ENCODE measurements around the gene WDSUB1.

DNA sequence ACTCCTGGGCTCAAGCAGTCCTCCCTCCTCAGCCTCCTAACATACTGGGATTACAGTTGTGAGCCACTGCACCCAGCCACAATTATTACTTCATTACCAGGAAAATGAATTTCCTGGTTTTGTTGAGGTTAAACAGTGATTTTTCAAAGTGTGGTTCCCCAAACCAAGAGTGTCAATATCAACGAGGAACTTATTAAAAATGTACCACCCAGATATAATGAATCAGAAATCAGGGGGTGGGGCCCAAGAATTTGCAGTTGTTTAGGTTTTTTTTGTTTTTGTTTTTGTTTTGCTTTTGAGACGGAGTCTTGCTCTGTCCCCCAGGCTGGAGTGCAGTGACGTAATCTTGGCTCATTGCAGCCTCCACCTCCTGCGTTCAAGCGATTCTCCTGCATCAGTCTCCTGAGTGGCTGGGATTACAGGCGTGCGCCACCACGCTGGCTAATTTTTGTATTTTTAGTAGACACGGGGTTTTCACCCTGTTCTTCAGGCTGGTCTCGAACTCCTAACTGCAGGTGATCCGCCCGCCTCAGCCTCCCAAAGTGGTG is 94.1 kb downstream of the WDSUB1 start:
- TF ChIP-seq, protein P1, sequence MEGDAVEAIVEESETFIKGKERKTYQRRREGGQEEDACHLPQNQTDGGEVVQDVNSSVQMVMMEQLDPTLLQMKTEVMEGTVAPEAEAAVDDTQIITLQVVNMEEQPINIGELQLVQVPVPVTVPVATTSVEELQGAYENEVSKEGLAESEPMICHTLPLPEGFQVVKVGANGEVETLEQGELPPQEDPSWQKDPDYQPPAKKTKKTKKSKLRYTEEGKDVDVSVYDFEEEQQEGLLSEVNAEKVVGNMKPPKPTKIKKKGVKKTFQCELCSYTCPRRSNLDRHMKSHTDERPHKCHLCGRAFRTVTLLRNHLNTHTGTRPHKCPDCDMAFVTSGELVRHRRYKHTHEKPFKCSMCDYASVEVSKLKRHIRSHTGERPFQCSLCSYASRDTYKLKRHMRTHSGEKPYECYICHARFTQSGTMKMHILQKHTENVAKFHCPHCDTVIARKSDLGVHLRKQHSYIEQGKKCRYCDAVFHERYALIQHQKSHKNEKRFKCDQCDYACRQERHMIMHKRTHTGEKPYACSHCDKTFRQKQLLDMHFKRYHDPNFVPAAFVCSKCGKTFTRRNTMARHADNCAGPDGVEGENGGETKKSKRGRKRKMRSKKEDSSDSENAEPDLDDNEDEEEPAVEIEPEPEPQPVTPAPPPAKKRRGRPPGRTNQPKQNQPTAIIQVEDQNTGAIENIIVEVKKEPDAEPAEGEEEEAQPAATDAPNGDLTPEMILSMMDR (IDR thresholded peaks at IDR 0.05; ENCODE audit: low read depth, low read length, missing input control), result no peak
- TF ChIP-seq, protein P2, sequence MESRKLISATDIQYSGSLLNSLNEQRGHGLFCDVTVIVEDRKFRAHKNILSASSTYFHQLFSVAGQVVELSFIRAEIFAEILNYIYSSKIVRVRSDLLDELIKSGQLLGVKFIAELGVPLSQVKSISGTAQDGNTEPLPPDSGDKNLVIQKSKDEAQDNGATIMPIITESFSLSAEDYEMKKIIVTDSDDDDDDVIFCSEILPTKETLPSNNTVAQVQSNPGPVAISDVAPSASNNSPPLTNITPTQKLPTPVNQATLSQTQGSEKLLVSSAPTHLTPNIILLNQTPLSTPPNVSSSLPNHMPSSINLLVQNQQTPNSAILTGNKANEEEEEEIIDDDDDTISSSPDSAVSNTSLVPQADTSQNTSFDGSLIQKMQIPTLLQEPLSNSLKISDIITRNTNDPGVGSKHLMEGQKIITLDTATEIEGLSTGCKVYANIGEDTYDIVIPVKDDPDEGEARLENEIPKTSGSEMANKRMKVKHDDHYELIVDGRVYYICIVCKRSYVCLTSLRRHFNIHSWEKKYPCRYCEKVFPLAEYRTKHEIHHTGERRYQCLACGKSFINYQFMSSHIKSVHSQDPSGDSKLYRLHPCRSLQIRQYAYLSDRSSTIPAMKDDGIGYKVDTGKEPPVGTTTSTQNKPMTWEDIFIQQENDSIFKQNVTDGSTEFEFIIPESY (IDR thresholded peaks at IDR 0.05), result no peak
- TF ChIP-seq FOXA1 (IDR thresholded peaks at IDR 0.05) (no peak), JUND (IDR thresholded peaks at IDR 0.05) (no peak), TAF1 (conservative IDR thresholded peaks at IDR 0.05) (no peak), HNF4G (IDR thresholded peaks at IDR 0.05) (no peak), RXRA (IDR thresholded peaks at IDR 0.05) (no peak), YY1 (IDR thresholded peaks at IDR 0.05) (no peak), EGR1 (IDR thresholded peaks at IDR 0.05; ENCODE audit: low read depth in 2 of 2) (no peak)
- TF ChIP-seq, protein P3, sequence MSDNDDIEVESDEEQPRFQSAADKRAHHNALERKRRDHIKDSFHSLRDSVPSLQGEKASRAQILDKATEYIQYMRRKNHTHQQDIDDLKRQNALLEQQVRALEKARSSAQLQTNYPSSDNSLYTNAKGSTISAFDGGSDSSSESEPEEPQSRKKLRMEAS (IDR thresholded peaks at IDR 0.05), result no peak
- TF ChIP-seq, protein P4, sequence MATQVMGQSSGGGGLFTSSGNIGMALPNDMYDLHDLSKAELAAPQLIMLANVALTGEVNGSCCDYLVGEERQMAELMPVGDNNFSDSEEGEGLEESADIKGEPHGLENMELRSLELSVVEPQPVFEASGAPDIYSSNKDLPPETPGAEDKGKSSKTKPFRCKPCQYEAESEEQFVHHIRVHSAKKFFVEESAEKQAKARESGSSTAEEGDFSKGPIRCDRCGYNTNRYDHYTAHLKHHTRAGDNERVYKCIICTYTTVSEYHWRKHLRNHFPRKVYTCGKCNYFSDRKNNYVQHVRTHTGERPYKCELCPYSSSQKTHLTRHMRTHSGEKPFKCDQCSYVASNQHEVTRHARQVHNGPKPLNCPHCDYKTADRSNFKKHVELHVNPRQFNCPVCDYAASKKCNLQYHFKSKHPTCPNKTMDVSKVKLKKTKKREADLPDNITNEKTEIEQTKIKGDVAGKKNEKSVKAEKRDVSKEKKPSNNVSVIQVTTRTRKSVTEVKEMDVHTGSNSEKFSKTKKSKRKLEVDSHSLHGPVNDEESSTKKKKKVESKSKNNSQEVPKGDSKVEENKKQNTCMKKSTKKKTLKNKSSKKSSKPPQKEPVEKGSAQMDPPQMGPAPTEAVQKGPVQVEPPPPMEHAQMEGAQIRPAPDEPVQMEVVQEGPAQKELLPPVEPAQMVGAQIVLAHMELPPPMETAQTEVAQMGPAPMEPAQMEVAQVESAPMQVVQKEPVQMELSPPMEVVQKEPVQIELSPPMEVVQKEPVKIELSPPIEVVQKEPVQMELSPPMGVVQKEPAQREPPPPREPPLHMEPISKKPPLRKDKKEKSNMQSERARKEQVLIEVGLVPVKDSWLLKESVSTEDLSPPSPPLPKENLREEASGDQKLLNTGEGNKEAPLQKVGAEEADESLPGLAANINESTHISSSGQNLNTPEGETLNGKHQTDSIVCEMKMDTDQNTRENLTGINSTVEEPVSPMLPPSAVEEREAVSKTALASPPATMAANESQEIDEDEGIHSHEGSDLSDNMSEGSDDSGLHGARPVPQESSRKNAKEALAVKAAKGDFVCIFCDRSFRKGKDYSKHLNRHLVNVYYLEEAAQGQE (IDR thresholded peaks at IDR 0.05), result no peak
